ENCODE data around the gene COLEC12.

GRCh38 chr18:476251-476664 is 24.2 kb downstream of the COLEC12 start:
- no peak for TF ChIP-seq CTCF (IDR thresholded peaks at IDR 0.05)
- TF ChIP-seq POLR2A (IDR thresholded peaks at IDR 0.05): no peak
